GM23338 (cell line): ENCODE data around the gene TNPO3. TPM values are rescaled to one million over a fixed set of nuclear protein-coding genes. Genes with fewer than 3 reads are reported as not detected.

Experiments used
- ATAC-seq: fragments of 200-7000 bp; cut with Tn5 transposase; 3 replicates; pipeline ENCODE4 v1.9.1; 2020
- DNase-seq: peaks from one replicate; pipeline ENCODE4 v3.0.0-alpha.2; 2015; ENCODE audit warnings: low spot score
- H2AFZ ChIP-seq: fragments of 200-600 bp; sonication (generic); 2 replicates; pipeline ENCODE4 v1.8.0; 2016; ENCODE audit warnings: antibody characterized with exemption, mild to moderate bottlenecking, moderate library complexity
- H3F3A ChIP-seq: fragments of 200-600 bp; sonication (generic); replicated peaks from 2 replicates; pipeline ENCODE4 v1.8.0; 2017; ENCODE audit warnings: antibody characterized with exemption, mixed run types, low read depth
- H3K27ac ChIP-seq: fragments of 200-600 bp; sonication (generic); 2 replicates; pipeline ENCODE4 v1.6.1; 2016; ENCODE audit warnings: low read depth
- H3K27me3 ChIP-seq: fragments of 200-600 bp; sonication (generic); 2 replicates; pipeline ENCODE4 v1.8.0; 2016; ENCODE audit warnings: mild to moderate bottlenecking, mixed run types, moderate library complexity; ENCODE audit not compliant: insufficient read depth
- H3K36me3 ChIP-seq: fragments of 200-600 bp; sonication (generic); 2 replicates; pipeline ENCODE4 v1.8.0; 2016; ENCODE audit warnings: mild to moderate bottlenecking; ENCODE audit not compliant: insufficient read depth
- H3K4me1 ChIP-seq: fragments of 200-600 bp; sonication (generic); 2 replicates; pipeline ENCODE4 v1.8.0; 2016; ENCODE audit warnings: mild to moderate bottlenecking, moderate library complexity; ENCODE audit not compliant: insufficient read depth
- H3K4me2 ChIP-seq: fragments of 200-600 bp; sonication (generic); 2 replicates; pipeline ENCODE4 v1.7.1; 2017; ENCODE audit warnings: mixed run types
- H3K4me3 ChIP-seq: fragments of 200-600 bp; sonication (generic); 2 replicates; pipeline ENCODE4 v1.6.1; 2016; ENCODE audit warnings: mixed run types
- H3K79me2 ChIP-seq: fragments of 200-600 bp; sonication (generic); replicated peaks from 2 replicates; pipeline ENCODE4 v1.8.0; 2017; ENCODE audit warnings: mild to moderate bottlenecking; ENCODE audit not compliant: insufficient read depth
- H3K9me2 ChIP-seq: fragments of 200-600 bp; sonication (generic); 2 replicates; pipeline ENCODE4 v1.8.0; 2017; ENCODE audit not compliant: insufficient read depth
- H4K20me1 ChIP-seq: fragments of 200-600 bp; sonication (generic); replicated peaks from 2 replicates; pipeline ENCODE4 v1.8.0; 2017; ENCODE audit warnings: mild to moderate bottlenecking; ENCODE audit not compliant: insufficient read depth
- H3K27ac Mint-ChIP-seq: 2 replicates; pipeline ENCODE4 v1.8.0; 2020; ENCODE audit warnings: inconsistent platforms, mild to moderate bottlenecking, moderate library complexity, mixed read lengths
- H3K27me3 Mint-ChIP-seq: 3 replicates; pipeline ENCODE4 v1.8.0; 2022; ENCODE audit warnings: low read depth, mild to moderate bottlenecking, moderate library complexity, mixed read lengths, inconsistent platforms; ENCODE audit not compliant: insufficient read depth, poor library complexity
- H3K36me3 Mint-ChIP-seq: 3 replicates; pipeline ENCODE4 v1.8.0; 2021; ENCODE audit warnings: low read depth, mild to moderate bottlenecking, inconsistent platforms, moderate library complexity, mixed read lengths
- H3K4me1 Mint-ChIP-seq: 3 replicates; pipeline ENCODE4 v1.8.0; 2020; ENCODE audit warnings: mild to moderate bottlenecking, inconsistent platforms, mixed read lengths
- H3K4me3 Mint-ChIP-seq: 3 replicates; pipeline ENCODE4 v1.8.0; 2021; ENCODE audit warnings: moderate library complexity, mild to moderate bottlenecking, inconsistent platforms, mixed read lengths
- H3K9me3 Mint-ChIP-seq: 3 replicates; pipeline ENCODE4 v1.8.0; 2020; ENCODE audit warnings: moderate library complexity, mild to moderate bottlenecking, inconsistent platforms, mixed read lengths
- CREB1 ChIP-seq: fragments of 250-450 bp; sonication (Bioruptor Pico); IDR thresholded peaks from 2 replicates; pipeline ENCODE4 v1.5.0; 2020; ENCODE audit warnings: low read depth, mild to moderate bottlenecking, moderate library complexity
- CTCF ChIP-seq, 2 experiments: fragments of 200-600 bp in 1 of 2; sonication (generic) in 1 of 2; conservative IDR thresholded peaks; 2 replicates each; pipeline versions ENCODE4 v1.5.1 to v1.6.1; 2016 to 2017; ENCODE audit warnings: antibody characterized with exemption in 2 of 2, low read depth in 2 of 2, mild to moderate bottlenecking in 2 of 2, moderate library complexity in 1 of 2
- EZH2 ChIP-seq: fragments of 200-600 bp; sonication (generic); IDR thresholded peaks from one replicate; pipeline ENCODE4 v1.8.0; 2017; ENCODE audit warnings: antibody characterized with exemption, mild to moderate bottlenecking, low read depth; ENCODE audit not compliant: unreplicated experiment
- EZH2phosphoT487 ChIP-seq: fragments of 200-600 bp; sonication (generic); IDR thresholded peaks from one replicate; pipeline ENCODE4 v1.8.1; 2018; ENCODE audit warnings: antibody characterized with exemption; ENCODE audit not compliant: unreplicated experiment
- JUNB ChIP-seq: IDR thresholded peaks from one replicate; pipeline ENCODE4 v1.6.1; 2016; ENCODE audit warnings: antibody characterized with exemption; ENCODE audit not compliant: unreplicated experiment
- NANOG ChIP-seq: IDR thresholded peaks from 2 replicates; pipeline ENCODE4 v1.6.1; 2016; ENCODE audit warnings: antibody characterized with exemption, borderline replicate concordance
- POLR2AphosphoS5 ChIP-seq: IDR thresholded peaks from 2 replicates; pipeline ENCODE4 v1.6.1; 2016; ENCODE audit warnings: antibody characterized with exemption, low read depth
- STAT1 ChIP-seq: IDR thresholded peaks from one replicate; pipeline ENCODE4 v1.6.1; 2016; ENCODE audit warnings: antibody characterized with exemption; ENCODE audit not compliant: unreplicated experiment
- ZNF114 ChIP-seq: fragments of 250-450 bp; sonication (Bioruptor Pico); IDR thresholded peaks from 2 replicates; pipeline ENCODE4 v1.5.0; 2020; ENCODE audit warnings: mild to moderate bottlenecking, moderate library complexity
- ZNF331 ChIP-seq: fragments of 250-450 bp; sonication (Bioruptor Pico); IDR thresholded peaks from 2 replicates; pipeline ENCODE4 v1.5.0; 2020; ENCODE audit warnings: low read depth, mild to moderate bottlenecking, moderate library complexity
- ZNF462 ChIP-seq: fragments of 250-450 bp; sonication (Bioruptor Pico); IDR thresholded peaks from 2 replicates; pipeline ENCODE4 v1.5.0; 2020; ENCODE audit warnings: mild to moderate bottlenecking, moderate library complexity
- polyA plus RNA-seq: library from polyadenylated mRNA; unstranded; fragments of >200 nt; fragmentation: Nextera tagmentation; extraction: Ambion mirVana; gene quantifications from 2 replicates; pipeline ENCODE4 v1.2.1, GENCODE V29; 2016
- total RNA-seq: library from RNA; depleted of rRNA; stranded (reverse); fragments of >200 nt; shearing (Covaris generic); gene quantifications from 2 replicates; pipeline ENCODE4 v1.2.3, GENCODE V29; 2014
- TF ChIP-seq, protein P1 (sequence below): IDR thresholded peaks from one replicate; pipeline ENCODE4 v1.6.1; 2018; ENCODE audit warnings: antibody characterized with exemption; ENCODE audit not compliant: unreplicated experiment
- TF ChIP-seq, protein P2 (sequence below): IDR thresholded peaks from 2 replicates; pipeline ENCODE4 v1.6.1; 2016; ENCODE audit warnings: antibody characterized with exemption

The TNPO3 gene
- total and polyA plus RNA-seq, 2 experiments from 2014 or later, result 38.2 to 127 TPM

GRCh38 chr7:129055294-129055816 lies 444 bp upstream of the TNPO3 start:
- H3K4me1 ChIP-seq, result peaks cover 26% of the 10 kb centered on the region
- H3K9me2 ChIP-seq, result no peaks in the 10 kb centered on the region
- Mint-ChIP-seq H3K4me3 (peak overlapping the region; percentile 93), H3K36me3 (peaks cover 3% of the 10 kb centered on the region; the same call in 2 of the 3 replicates), H3K27ac (peak overlapping the region; percentile 100), H3K4me1 (peaks cover 15% of the 10 kb centered on the region), H3K27me3 (peaks cover 14% of the 10 kb centered on the region), H3K9me3 (no peaks in the 10 kb centered on the region)
- peaks cover 43% of the 10 kb centered on the region for H3K79me2 ChIP-seq
- peak overlapping the region; percentile 92 for H3K4me2 ChIP-seq
- 0 out of 2 replicates have a peak, but pooled peaks cover 4% of the 10 kb centered on the region for H3F3A ChIP-seq
- DNase-seq (no peak), ATAC-seq (peak; percentile 17)
- H3K27me3 ChIP-seq, result no peaks in the 10 kb centered on the region
- H3K36me3 ChIP-seq, result no peaks in the 10 kb centered on the region
- peak overlapping the region; percentile 93 for H2AFZ ChIP-seq
- peaks cover 18% of the 10 kb centered on the region for H4K20me1 ChIP-seq
- TF ChIP-seq, protein P1, sequence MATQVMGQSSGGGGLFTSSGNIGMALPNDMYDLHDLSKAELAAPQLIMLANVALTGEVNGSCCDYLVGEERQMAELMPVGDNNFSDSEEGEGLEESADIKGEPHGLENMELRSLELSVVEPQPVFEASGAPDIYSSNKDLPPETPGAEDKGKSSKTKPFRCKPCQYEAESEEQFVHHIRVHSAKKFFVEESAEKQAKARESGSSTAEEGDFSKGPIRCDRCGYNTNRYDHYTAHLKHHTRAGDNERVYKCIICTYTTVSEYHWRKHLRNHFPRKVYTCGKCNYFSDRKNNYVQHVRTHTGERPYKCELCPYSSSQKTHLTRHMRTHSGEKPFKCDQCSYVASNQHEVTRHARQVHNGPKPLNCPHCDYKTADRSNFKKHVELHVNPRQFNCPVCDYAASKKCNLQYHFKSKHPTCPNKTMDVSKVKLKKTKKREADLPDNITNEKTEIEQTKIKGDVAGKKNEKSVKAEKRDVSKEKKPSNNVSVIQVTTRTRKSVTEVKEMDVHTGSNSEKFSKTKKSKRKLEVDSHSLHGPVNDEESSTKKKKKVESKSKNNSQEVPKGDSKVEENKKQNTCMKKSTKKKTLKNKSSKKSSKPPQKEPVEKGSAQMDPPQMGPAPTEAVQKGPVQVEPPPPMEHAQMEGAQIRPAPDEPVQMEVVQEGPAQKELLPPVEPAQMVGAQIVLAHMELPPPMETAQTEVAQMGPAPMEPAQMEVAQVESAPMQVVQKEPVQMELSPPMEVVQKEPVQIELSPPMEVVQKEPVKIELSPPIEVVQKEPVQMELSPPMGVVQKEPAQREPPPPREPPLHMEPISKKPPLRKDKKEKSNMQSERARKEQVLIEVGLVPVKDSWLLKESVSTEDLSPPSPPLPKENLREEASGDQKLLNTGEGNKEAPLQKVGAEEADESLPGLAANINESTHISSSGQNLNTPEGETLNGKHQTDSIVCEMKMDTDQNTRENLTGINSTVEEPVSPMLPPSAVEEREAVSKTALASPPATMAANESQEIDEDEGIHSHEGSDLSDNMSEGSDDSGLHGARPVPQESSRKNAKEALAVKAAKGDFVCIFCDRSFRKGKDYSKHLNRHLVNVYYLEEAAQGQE, result no peak
- TF ChIP-seq EZH2phosphoT487, result no peak
- TF ChIP-seq POLR2AphosphoS5, result no peak
- TF ChIP-seq EZH2, result no peak
- no peak for TF ChIP-seq NANOG
- TF ChIP-seq JUNB, result no peak
- TF ChIP-seq ZNF114 (CRISPR knock-in tag), result no peak
- TF ChIP-seq, protein P2, sequence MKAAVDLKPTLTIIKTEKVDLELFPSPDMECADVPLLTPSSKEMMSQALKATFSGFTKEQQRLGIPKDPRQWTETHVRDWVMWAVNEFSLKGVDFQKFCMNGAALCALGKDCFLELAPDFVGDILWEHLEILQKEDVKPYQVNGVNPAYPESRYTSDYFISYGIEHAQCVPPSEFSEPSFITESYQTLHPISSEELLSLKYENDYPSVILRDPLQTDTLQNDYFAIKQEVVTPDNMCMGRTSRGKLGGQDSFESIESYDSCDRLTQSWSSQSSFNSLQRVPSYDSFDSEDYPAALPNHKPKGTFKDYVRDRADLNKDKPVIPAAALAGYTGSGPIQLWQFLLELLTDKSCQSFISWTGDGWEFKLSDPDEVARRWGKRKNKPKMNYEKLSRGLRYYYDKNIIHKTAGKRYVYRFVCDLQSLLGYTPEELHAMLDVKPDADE, result no peak
- TF ChIP-seq STAT1, result no peak
- TF ChIP-seq ZNF462 (CRISPR knock-in tag), result no peak
- no peak for TF ChIP-seq ZNF331
- TF ChIP-seq CTCF (conservative IDR thresholded peaks at IDR 0.05; ENCODE audit: low read depth in 2 of 2), result no peak
- no peak for TF ChIP-seq CREB1 (CRISPR knock-in tag)
- peak overlapping the region; percentile 83 for H3K4me3 ChIP-seq
- peak overlapping the region; percentile 100 for H3K27ac ChIP-seq
